Measurements from ENCODE around the gene PI4KB. TPM values are rescaled to one million over a fixed set of nuclear protein-coding genes. Genes with fewer than 3 reads are reported as not detected.
A peak's percentile ranks its signal among the peaks of the same experiment; 100 is the strongest.

The PI4KB gene
- total RNA-seq, 1 experiment from 2014 or later = 62.8 TPM

- TF ChIP-seq, protein P1, sequence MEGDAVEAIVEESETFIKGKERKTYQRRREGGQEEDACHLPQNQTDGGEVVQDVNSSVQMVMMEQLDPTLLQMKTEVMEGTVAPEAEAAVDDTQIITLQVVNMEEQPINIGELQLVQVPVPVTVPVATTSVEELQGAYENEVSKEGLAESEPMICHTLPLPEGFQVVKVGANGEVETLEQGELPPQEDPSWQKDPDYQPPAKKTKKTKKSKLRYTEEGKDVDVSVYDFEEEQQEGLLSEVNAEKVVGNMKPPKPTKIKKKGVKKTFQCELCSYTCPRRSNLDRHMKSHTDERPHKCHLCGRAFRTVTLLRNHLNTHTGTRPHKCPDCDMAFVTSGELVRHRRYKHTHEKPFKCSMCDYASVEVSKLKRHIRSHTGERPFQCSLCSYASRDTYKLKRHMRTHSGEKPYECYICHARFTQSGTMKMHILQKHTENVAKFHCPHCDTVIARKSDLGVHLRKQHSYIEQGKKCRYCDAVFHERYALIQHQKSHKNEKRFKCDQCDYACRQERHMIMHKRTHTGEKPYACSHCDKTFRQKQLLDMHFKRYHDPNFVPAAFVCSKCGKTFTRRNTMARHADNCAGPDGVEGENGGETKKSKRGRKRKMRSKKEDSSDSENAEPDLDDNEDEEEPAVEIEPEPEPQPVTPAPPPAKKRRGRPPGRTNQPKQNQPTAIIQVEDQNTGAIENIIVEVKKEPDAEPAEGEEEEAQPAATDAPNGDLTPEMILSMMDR (conservative IDR thresholded peaks at IDR 0.05; ENCODE audit: low read depth, low read length) = no peak
- TF ChIP-seq EZH2 (IDR thresholded peaks at IDR 0.05; ENCODE audit: borderline replicate concordance, low read depth, low read length, poor library complexity, severe bottlenecking) = no peak
- peaks cover 19% of the 10 kb centered on the region for H3K36me3 ChIP-seq (ENCODE audit: insufficient read depth, low read length, poor library complexity, severe bottlenecking)
- peak overlapping the region; percentile 97 for H3K27ac ChIP-seq (ENCODE audit: low read depth, low read length, poor library complexity, severe bottlenecking)
- DNase-seq (ENCODE audit: low spot score) = no peak
- TSS peak; percentile 55 for BruUV-seq (replicated peaks)
- peak overlapping the region; percentile 66 for H3K4me3 ChIP-seq (ENCODE audit: low read depth, low read length, poor library complexity, severe bottlenecking)
- H3K4me1 ChIP-seq (ENCODE audit: insufficient read depth, low read length, poor library complexity, severe bottlenecking) = peaks cover 8% of the 10 kb centered on the region
- intact Hi-C loops (cut with micrococcal nuclease; ENCODE audit: unreplicated experiment) = no loop called here
- ChIA-PET POLR2A (ENCODE audit: low non-redundant PET) (interaction anchor here (0.6 kb wide), 2 partner anchors 286 to 1684 kb away, joined by 3 read pairs; no protein-coding TSS in a partner anchor), CTCF (no interaction called here)
- H3K9me3 ChIP-seq (ENCODE audit: low read depth, low read length, poor library complexity, severe bottlenecking) = no peaks in the 10 kb centered on the region
- H3K27me3 ChIP-seq (replicated peaks; ENCODE audit: insufficient read depth, low read depth, low read length, poor library complexity) = no peaks in the 10 kb centered on the region
These were observed 1.4 kb downstream of the PI4KB start for GRCh38 chr1:151325646-151326429.

- no peaks in the 10 kb centered on the region for H3K9me3 ChIP-seq (ENCODE audit: low read depth, low read length, poor library complexity, severe bottlenecking)
- H3K27ac ChIP-seq (ENCODE audit: low read depth, low read length, poor library complexity, severe bottlenecking) = no peak overlapping the region
- H3K4me3 ChIP-seq (ENCODE audit: low read depth, low read length, poor library complexity, severe bottlenecking) = no peak overlapping the region
- DNase-seq (ENCODE audit: low spot score) = no peak
- H3K36me3 ChIP-seq (ENCODE audit: insufficient read depth, low read length, poor library complexity, severe bottlenecking) = peaks cover 19% of the 10 kb centered on the region
- ChIA-PET POLR2A (ENCODE audit: low non-redundant PET) (interaction anchor here (0.6 kb wide), 1 partner anchor 287 kb away, joined by 3 read pairs; no protein-coding TSS in a partner anchor), CTCF (no interaction called here)
- no TSS peak for BruUV-seq (replicated peaks)
- no peaks in the 10 kb centered on the region for H3K27me3 ChIP-seq (replicated peaks; ENCODE audit: insufficient read depth, low read depth, low read length, poor library complexity)
- peaks cover 8% of the 10 kb centered on the region for H3K4me1 ChIP-seq (ENCODE audit: insufficient read depth, low read length, poor library complexity, severe bottlenecking)
- intact Hi-C loops (cut with micrococcal nuclease; ENCODE audit: unreplicated experiment) = no loop called here
- TF ChIP-seq EZH2 (IDR thresholded peaks at IDR 0.05; ENCODE audit: borderline replicate concordance, low read depth, low read length, poor library complexity, severe bottlenecking) = no peak
These were observed 2.0 kb downstream of the PI4KB start for GRCh38 chr1:151325231-151325630.

- BruUV-seq (replicated peaks) = no TSS peak
- Histone ChIP-seq H3K9me3 (ENCODE audit: low read depth, low read length, poor library complexity, severe bottlenecking) (no peaks in the 10 kb centered on the region), H3K27ac (ENCODE audit: low read depth, low read length, poor library complexity, severe bottlenecking) (no peak overlapping the region), H3K36me3 (ENCODE audit: insufficient read depth, low read length, poor library complexity, severe bottlenecking) (peaks cover 21% of the 10 kb centered on the region), H3K4me3 (ENCODE audit: low read depth, low read length, poor library complexity, severe bottlenecking) (no peak overlapping the region), H3K27me3 (replicated peaks; ENCODE audit: insufficient read depth, low read depth, low read length, poor library complexity) (no peaks in the 10 kb centered on the region), H3K4me1 (ENCODE audit: insufficient read depth, low read length, poor library complexity, severe bottlenecking) (peaks cover 8% of the 10 kb centered on the region)
- DNase-seq (ENCODE audit: low spot score) = no peak
- ChIA-PET POLR2A (ENCODE audit: low non-redundant PET) (no interaction called here), CTCF (no interaction called here)
- intact Hi-C loops (cut with micrococcal nuclease; ENCODE audit: unreplicated experiment) = no loop called here
- TF ChIP-seq, protein P1 (conservative IDR thresholded peaks at IDR 0.05; ENCODE audit: low read depth, low read length) = no peak
- TF ChIP-seq EZH2 (IDR thresholded peaks at IDR 0.05; ENCODE audit: borderline replicate concordance, low read depth, low read length, poor library complexity, severe bottlenecking) = no peak
These were observed 2.8 kb downstream of the PI4KB start for GRCh38 chr1:151324390-151324930.
